NOMO-1 treated with DMSO at 0.1 percent for 48 hours (cell line): Measurements from ENCODE around the gene RNF8.
"Not testable (repeated sequence)": the region's sequence is repeated elsewhere in the genome, so short reads cannot be mapped to it uniquely, and the experiment has no call there.

Experiments
- DNase-seq: peaks from one replicate; lab custom pipeline; 2025; ENCODE audit not compliant: unreplicated experiment; lab: John Stamatoyannopoulos, UW

Gene RNF8

GRCh38 chr6:37442416-37443215, 88.8 kb downstream of the RNF8 start:
- DNase-seq, result no peak

GRCh38 chr6:37443216-37443542, 89.4 kb downstream of the RNF8 start:
- DNase-seq, result not testable (repeated sequence)
